Activated naive CD4-positive, alpha-beta T cell treated with anti-CD3 and anti-CD28 coated beads for 36 hours (primary cell): ENCODE data around the gene CFI. TPM values are rescaled to one million over a fixed set of nuclear protein-coding genes. Genes with fewer than 3 reads are reported as not detected.

Experiments
- CTCF ChIA-PET: fragments of 350-600 bp; sonication (Branson Sonifier 250); formaldehyde crosslinking; loops from one replicate; lab custom pipeline; 2021; ENCODE audit warnings: antibody characterized with exemption; lab: Charles Lee
- DNase-seq: peaks from one replicate; pipeline ENCODE4 v3.0.0-alpha.2; 2020
- H3K27ac Mint-ChIP-seq: one replicate; pipeline ENCODE4 v1.8.0; 2021; ENCODE audit warnings: mild to moderate bottlenecking, mixed read lengths
- H3K27me3 Mint-ChIP-seq: one replicate; pipeline ENCODE4 v1.8.0; 2021; ENCODE audit warnings: low read depth, mixed read lengths
- H3K36me3 Mint-ChIP-seq: one replicate; pipeline ENCODE4 v1.8.0; 2021; ENCODE audit warnings: low read depth, mixed read lengths
- H3K4me1 Mint-ChIP-seq: one replicate; pipeline ENCODE4 v1.8.0; 2021; ENCODE audit warnings: low read depth, mixed read lengths
- H3K4me3 Mint-ChIP-seq: one replicate; pipeline ENCODE4 v1.8.0; 2021; ENCODE audit warnings: mild to moderate bottlenecking, moderate library complexity, mixed read lengths
- H3K9me3 Mint-ChIP-seq: one replicate; pipeline ENCODE4 v1.8.0; 2021; ENCODE audit warnings: mixed read lengths
- intact Hi-C: fragments of 100-400 bp; cut with micrococcal nuclease; formaldehyde crosslinking; loops from one replicate; pipeline ENCODE4 v1.15.1; 2023
- total RNA-seq, 2 experiments: library from RNA; stranded (reverse); gene quantifications; one replicate each; pipeline ENCODE4 v1.2.3, GENCODE V29; 2021

CFI gene
- total RNA-seq, 2 experiments from 2014 or later: not detected

GRCh38 chr4:109728385-109728784 lies 73.4 kb downstream of the CFI start:
- peaks cover 7% of the 10 kb centered on the region for H3K36me3 Mint-ChIP-seq
- no peaks in the 10 kb centered on the region for H3K9me3 Mint-ChIP-seq
- peaks cover 15% of the 10 kb centered on the region for H3K4me1 Mint-ChIP-seq
- CTCF ChIA-PET: interaction anchor here (0.6 to 1.8 kb wide), 2 partner anchors 24 to 27 kb away, joined by 4 to 6 read pairs; no protein-coding TSS in a partner anchor
- intact Hi-C loops: no loop called here
- no peak overlapping the region for H3K27ac Mint-ChIP-seq
- no peak overlapping the region for H3K4me3 Mint-ChIP-seq
- no peaks in the 10 kb centered on the region for H3K27me3 Mint-ChIP-seq
- DNase-seq: no peak

DNA sequence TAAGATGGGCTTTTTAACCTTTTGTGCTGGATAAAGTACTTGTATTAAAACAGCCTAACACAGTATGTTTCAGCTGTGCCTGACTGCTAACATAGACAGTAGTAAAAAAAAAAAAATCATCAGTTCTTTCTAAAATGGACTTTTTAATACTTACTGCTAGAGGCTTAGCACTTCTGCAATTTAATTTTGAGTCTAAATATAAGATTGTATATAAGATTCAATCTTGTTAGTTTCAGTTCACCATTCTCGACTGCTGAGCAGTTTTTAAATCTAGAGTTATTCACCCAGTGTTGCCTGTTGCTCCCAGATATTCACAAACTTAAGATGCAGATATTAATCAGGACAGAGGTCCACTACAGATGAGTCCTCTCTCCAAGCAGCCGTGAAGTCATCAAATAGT lies 78.7 kb downstream of the CFI start:
- intact Hi-C loops: no loop called here
- no peak overlapping the region for H3K4me3 Mint-ChIP-seq
- H3K4me1 Mint-ChIP-seq: peaks cover 16% of the 10 kb centered on the region
- no peaks in the 10 kb centered on the region for H3K27me3 Mint-ChIP-seq
- H3K9me3 Mint-ChIP-seq: no peaks in the 10 kb centered on the region
- CTCF ChIA-PET: interaction anchor here (0.6 to 0.8 kb wide), 2 partner anchors 21 to 376 kb away, joined by 3 read pairs; no protein-coding TSS in a partner anchor
- no peak for DNase-seq
- no peak overlapping the region for H3K27ac Mint-ChIP-seq
- peaks cover 11% of the 10 kb centered on the region for H3K36me3 Mint-ChIP-seq

DNA sequence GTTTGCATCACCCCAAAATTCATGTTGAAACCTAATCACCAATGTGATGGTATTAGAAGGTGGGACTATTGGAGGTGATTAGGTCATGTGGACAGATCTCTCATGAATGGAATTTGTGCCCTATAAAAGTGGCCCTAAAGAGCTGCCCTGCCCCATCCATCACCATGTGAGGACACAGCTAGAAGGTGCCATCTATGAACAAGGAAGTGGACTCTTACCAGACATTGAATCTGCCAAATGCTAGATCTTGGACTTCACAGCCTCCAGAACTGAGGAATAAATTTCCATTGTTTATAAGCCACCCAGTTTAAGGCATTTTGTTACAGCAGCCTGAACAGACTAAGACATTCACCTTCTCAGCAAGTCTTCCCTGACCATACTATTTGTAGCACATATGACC lies 79.4 kb downstream of the CFI start:
- intact Hi-C loops: no loop called here
- DNase-seq: no peak
- Mint-ChIP-seq H3K36me3 (peaks cover 13% of the 10 kb centered on the region), H3K4me3 (no peak overlapping the region), H3K27me3 (no peaks in the 10 kb centered on the region), H3K27ac (no peak overlapping the region), H3K9me3 (no peaks in the 10 kb centered on the region), H3K4me1 (peaks cover 12% of the 10 kb centered on the region)
- CTCF ChIA-PET: interaction anchor here (0.6 kb wide), 1 partner anchor 375 kb away, joined by 3 read pairs; no protein-coding TSS in a partner anchor

GRCh38 chr4:109721033-109721432 lies 80.8 kb downstream of the CFI start:
- peaks cover 16% of the 10 kb centered on the region for H3K36me3 Mint-ChIP-seq
- H3K27me3 Mint-ChIP-seq: no peaks in the 10 kb centered on the region
- no peak for DNase-seq
- H3K4me1 Mint-ChIP-seq: peaks cover 11% of the 10 kb centered on the region
- H3K27ac Mint-ChIP-seq: no peak overlapping the region
- H3K4me3 Mint-ChIP-seq: no peak overlapping the region
- no peaks in the 10 kb centered on the region for H3K9me3 Mint-ChIP-seq
- CTCF ChIA-PET: no interaction called here
- intact Hi-C loops: no loop called here

- DNase-seq: no peak
- Mint-ChIP-seq H3K4me3 (no peak overlapping the region), H3K9me3 (no peaks in the 10 kb centered on the region), H3K27ac (no peak overlapping the region), H3K4me1 (peaks cover 8% of the 10 kb centered on the region), H3K36me3 (peaks cover 14% of the 10 kb centered on the region), H3K27me3 (no peaks in the 10 kb centered on the region)
- intact Hi-C loops: no loop called here
- CTCF ChIA-PET: no interaction called here
Observed at GRCh38 chr4:109719604-109720003, 82.2 kb downstream of the CFI start.

GRCh38 chr4:109718759-109719158 lies 83.0 kb downstream of the CFI start:
- H3K27me3 Mint-ChIP-seq: no peaks in the 10 kb centered on the region
- DNase-seq: no peak
- no peak overlapping the region for H3K4me3 Mint-ChIP-seq
- no peaks in the 10 kb centered on the region for H3K9me3 Mint-ChIP-seq
- H3K27ac Mint-ChIP-seq: no peak overlapping the region
- peaks cover 8% of the 10 kb centered on the region for H3K4me1 Mint-ChIP-seq
- intact Hi-C loops: no loop called here
- CTCF ChIA-PET: no interaction called here
- peaks cover 17% of the 10 kb centered on the region for H3K36me3 Mint-ChIP-seq

- peaks cover 17% of the 10 kb centered on the region for H3K36me3 Mint-ChIP-seq
- no peaks in the 10 kb centered on the region for H3K4me1 Mint-ChIP-seq
- H3K27ac Mint-ChIP-seq: no peak overlapping the region
- H3K4me3 Mint-ChIP-seq: no peak overlapping the region
- CTCF ChIA-PET: interaction anchor here (0.6 kb wide), 1 partner anchor 21 kb away, joined by 3 read pairs; no protein-coding TSS in a partner anchor
- no peaks in the 10 kb centered on the region for H3K27me3 Mint-ChIP-seq
- DNase-seq: no peak
- no peaks in the 10 kb centered on the region for H3K9me3 Mint-ChIP-seq
- intact Hi-C loops: no loop called here
Observed at GRCh38 chr4:109713500-109713899, 88.3 kb downstream of the CFI start.

GRCh38 chr4:109708990-109709389 lies 92.8 kb downstream of the CFI start:
- Mint-ChIP-seq H3K4me1 (peaks cover 2% of the 10 kb centered on the region), H3K9me3 (no peaks in the 10 kb centered on the region), H3K36me3 (peaks cover 4% of the 10 kb centered on the region), H3K4me3 (no peak overlapping the region), H3K27ac (no peak overlapping the region), H3K27me3 (no peaks in the 10 kb centered on the region)
- CTCF ChIA-PET: no interaction called here
- DNase-seq: no peak
- intact Hi-C loops: loop anchor here (10.0 kb wide), 1 partner anchor 486 kb away; the partner anchor contains the start of gene ELOVL6

- peaks cover 5% of the 10 kb centered on the region for H3K4me1 Mint-ChIP-seq
- no peak for DNase-seq
- no peak overlapping the region for H3K27ac Mint-ChIP-seq
- no peaks in the 10 kb centered on the region for H3K9me3 Mint-ChIP-seq
- no peak overlapping the region for H3K4me3 Mint-ChIP-seq
- CTCF ChIA-PET: no interaction called here
- no peaks in the 10 kb centered on the region for H3K27me3 Mint-ChIP-seq
- peaks cover 4% of the 10 kb centered on the region for H3K36me3 Mint-ChIP-seq
- intact Hi-C loops: loop anchor here (10.0 kb wide), 1 partner anchor 486 kb away; the partner anchor contains the start of gene ELOVL6
Observed at GRCh38 chr4:109708435-109708834, 93.4 kb downstream of the CFI start.

- H3K9me3 Mint-ChIP-seq: no peaks in the 10 kb centered on the region
- no peaks in the 10 kb centered on the region for H3K27me3 Mint-ChIP-seq
- intact Hi-C loops: loop anchor here (1.0 to 10.0 kb wide), 7 partner anchors 25 to 491 kb away; partner anchors contain the start of genes ELOVL6, GAR1 and SEC24B
- H3K4me3 Mint-ChIP-seq: peak overlapping the region; percentile 86
- peaks cover 27% of the 10 kb centered on the region for H3K4me1 Mint-ChIP-seq
- H3K36me3 Mint-ChIP-seq: no peaks in the 10 kb centered on the region
- no peak for DNase-seq
- CTCF ChIA-PET: interaction anchor here (0.5 to 2.9 kb wide), 11 partner anchors 9 to 270 kb away, joined by 3 to 11 read pairs (median 3); partner anchors contain the start of genes PLA2G12A and SEC24B
- H3K27ac Mint-ChIP-seq: peak overlapping the region; percentile 81
Observed at GRCh38 chr4:109703664-109704361, 98.0 kb downstream of the CFI start.

GRCh38 chr4:109702950-109703663 lies 98.7 kb downstream of the CFI start, which contains the start of gene CASP6:
TSS of gene CASP6 (minus strand) at chr4:109703445. CDS start at chr4:109703395, 50 bp downstream.
- Mint-ChIP-seq H3K4me1 (peaks cover 28% of the 10 kb centered on the region), H3K9me3 (no peaks in the 10 kb centered on the region), H3K27me3 (no peaks in the 10 kb centered on the region), H3K27ac (peak within 1 kb of the TSS; percentile 82), H3K36me3 (no peaks in the 10 kb centered on the region), H3K4me3 (peak within 1 kb of the TSS; percentile 86)
- peak; percentile 76 for DNase-seq
- intact Hi-C loops: loop anchor here (1.0 to 10.0 kb wide), 9 partner anchors 26 to 730 kb away; partner anchors contain the start of genes ELOVL6, GAR1 and SEC24B
- CTCF ChIA-PET: interaction anchor here (0.5 to 2.9 kb wide), 10 partner anchors 8 to 270 kb away, joined by 3 to 11 read pairs (median 3); partner anchors contain the start of genes PLA2G12A and SEC24B
